Epidermal melanocyte (primary cell): ENCODE measurements around the gene C14orf132.

Source experiments
- DNase-seq: peaks from one replicate; pipeline ENCODE4 v3.0.0; 2011; ENCODE audit warnings: low spot score; ENCODE audit not compliant: insufficient read length

C14orf132 gene

DNA sequence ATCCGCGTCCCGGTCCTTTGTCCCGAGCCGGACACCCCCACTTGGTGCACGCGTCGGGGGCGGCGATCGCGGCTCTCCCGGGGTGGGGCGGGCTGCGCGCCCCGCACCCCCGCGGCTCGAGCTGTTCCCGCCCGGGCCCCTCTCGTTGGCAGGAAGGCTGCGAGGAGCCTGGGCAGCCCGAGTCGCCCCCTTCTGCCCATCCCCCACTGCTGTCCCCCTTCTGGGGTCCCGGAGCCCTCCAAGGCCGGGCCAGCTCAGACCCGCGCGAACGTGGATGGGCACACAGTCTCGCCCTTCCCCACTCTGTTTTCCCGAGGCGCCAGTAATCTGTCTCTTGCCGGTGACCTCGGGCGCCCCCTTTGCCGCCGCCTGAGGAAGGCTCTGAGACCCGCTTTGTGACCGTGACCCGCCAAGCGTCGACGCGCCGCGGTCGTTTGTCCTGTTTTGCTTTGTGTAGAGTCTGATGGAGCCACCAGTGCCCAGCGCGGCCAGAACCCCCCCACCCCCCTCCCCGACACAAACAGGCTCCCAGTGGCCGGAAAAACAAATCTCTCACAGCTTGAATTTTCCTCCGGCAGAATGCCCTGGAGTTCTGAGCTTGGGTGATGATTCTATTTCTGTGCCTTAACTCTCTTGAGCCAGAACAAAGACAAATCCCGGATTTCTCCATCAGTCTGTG is 610 bp downstream of the C14orf132 start:
- no peak for DNase-seq

DNA sequence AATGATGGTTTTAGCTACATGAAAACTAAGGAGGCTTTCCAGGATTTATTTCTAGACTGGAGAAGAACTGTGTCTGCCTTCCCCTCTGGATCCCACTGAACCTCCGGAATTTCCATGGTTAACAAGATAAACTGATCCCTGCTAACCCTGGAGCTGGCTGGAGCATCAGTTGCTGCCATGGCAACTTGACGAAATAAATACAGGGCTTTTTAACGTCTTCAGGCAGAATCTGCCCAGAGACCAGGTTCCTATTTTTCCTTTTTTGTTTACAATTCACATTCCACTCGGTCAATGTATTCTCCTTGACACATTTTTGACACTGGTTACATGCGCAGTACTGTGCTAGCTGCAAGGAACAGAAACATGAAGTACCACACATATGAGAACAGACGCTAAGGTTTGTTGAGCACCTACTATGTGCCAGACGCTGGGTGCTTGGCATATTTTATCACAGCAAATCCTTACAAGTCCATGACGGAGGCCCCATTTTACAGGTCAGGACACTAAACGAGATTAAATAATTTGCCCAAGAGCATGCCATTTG is 1.7 kb downstream of the C14orf132 start:
- DNase-seq, result no peak

DNA sequence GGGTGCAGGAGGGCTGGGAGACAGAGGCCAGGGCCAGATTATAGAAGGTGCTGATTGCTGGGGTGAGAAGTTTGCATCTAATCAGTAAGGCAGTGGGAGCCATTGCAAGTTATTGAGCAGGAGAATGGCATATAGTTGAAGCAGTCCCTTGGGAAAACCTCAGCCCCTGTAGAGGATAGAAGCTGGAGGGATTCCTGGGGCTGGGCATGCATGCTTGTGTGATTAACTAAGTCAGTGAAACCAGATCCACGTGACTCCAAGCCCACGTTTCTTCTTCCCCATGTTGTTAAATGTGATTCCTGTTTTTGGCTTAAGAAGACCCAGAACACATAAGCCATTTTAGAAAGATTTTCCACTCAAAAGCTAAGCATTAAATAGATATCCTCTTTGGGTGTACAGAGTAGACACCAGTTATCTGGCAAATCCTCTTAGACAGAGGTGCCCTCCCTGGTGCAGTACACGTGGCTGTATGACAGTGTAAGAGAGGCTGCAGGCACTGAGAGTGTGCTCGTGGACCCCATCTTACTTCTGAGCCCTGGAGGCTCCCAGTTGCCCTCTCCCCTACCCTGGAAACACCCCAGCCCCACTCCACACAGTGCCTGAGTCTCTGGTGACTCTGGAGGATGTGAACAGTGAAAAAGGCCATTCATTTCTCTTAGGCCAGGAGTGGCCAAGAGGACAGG is 3.2 kb downstream of the C14orf132 start:
- DNase-seq, result no peak

DNA sequence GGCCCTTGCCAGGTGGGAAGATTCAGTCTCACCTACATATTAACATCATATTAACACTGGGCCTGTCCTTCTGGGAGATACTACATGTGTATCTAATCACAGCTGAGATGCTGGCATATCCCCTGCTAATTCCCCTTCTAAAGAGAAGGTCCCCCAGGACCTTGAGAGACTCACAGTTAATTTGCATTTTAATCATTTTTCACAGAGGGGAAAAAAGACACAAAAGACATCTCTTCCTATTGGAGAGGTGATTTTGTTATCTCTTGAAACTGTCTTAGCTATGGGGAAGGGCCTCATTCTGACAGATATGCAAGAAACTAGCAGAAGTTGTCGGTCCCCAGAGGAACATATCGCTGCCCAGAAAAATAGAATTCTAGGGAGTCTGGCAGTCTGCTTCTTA is 7.5 kb downstream of the C14orf132 start:
- DNase-seq, result no peak

DNA sequence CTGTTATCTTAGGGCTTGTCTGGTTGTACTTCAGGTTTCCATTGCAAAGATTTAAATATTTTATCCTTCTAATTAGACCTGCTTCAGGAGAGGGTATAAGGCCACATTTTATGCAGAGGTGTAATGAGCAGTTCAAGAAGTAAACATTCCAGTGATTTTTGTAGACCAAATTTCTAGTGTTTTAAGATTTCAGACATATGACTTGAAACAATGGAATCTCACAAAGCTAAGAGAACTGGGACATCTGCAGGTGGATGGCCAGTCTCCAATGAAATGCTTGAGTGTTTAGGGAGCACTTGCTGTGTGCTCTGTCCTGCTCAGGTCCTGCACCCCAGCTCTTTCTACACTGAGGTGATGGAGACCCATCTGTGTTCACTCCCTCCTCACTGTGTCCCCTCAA is 7.9 kb downstream of the C14orf132 start:
- DNase-seq, result no peak

DNA sequence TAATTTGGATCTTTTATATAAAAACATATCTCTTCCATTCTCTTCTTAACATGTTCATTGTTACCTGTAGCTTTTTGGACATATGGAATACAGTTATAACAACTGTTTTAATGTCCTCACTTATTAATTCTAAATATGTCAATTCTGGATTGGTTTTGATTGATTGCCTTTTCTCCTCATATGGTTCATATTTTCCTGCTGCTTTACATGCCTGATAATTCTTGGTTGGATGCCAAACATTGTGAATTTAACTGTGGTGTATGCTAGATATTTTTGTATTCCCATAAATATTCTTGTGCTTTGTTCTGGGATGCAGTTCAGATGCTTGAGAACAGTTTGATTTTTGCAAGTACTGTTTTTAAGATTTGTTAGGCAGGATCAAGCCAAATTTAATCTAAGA is 10.8 kb downstream of the C14orf132 start:
- no peak for DNase-seq

DNA sequence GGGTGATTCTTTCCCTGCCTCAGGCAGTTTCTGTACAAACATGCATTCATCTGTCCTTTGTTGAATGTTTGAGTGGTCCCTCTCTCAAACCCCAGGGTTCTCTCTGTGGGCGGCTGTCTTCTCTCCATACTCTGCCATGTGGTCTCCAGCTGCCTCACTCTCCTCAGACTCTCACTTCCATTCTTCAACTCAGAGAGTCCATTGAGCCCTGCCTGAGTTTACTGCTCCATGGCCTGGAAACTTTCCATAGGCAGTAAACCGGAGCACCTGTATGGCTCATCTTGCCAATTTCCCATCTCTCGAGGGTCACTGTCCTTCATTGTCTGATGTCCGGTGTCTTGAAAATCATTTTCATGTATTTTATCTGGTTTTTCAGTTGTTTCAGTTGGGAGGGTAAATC is 11.3 kb downstream of the C14orf132 start:
- DNase-seq, result no peak

DNA sequence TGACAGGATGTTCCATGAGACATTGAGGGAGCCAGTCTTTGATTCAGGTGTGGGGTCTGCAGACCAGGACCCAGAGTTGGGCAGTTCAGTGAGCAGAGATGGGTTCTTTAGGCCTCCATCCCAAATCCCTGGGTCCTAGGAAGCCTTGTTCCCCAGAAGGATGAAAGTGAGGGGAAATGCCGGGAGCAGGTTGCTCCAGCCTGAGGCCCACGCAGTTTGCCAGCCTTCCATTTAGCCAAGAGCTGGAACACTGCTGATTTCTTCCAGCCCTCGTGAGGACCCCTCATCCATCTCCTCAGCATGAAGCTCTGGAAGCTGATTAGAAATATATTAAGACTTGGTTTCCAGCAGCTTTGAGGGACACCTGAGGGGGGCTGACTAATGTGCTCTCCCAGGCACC is 12.1 kb downstream of the C14orf132 start:
- no peak for DNase-seq

DNA sequence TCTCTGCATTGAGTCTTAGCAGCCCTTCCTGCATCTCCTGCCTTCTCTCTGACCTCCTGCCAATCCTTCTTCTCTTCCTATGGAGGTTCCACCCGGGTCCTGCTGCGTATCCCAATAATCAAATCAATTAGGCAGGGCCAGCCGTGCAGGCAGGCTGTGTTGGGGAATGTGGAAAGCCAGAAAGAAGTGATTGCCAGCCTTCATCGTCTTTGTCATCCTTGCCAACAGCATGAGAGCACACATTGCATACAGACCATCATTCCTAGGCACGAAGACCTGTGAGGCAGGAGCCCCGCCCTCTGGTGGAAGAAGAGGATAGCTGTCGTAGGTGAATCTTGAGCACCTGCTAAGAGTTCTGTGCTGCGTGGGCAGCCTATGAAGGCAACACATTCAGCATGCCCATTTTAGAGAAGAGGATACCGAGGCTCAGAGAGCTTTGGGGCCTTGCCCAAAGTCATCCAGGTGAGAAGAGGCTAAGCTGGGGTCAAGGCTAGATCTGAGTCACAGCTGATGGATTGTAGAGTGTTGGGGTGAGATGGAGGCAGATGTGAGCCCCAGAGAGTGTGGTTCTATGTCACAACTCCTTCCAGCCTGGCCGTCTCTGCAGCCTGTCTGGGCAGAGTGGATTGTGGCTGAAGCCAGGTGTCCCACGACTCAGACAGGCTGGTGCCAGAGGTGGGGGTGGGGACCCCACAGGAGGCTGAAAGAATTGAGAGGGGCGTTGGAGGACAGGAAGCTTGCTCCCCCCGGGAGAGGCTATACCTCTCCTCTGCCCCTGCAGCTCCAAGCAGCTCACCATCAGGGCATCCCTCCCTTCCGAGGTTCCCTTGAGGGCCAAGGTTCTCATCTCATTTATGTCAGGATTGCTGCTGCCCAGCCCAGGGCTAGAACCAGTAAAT is 12.7 kb downstream of the C14orf132 start:
- no peak for DNase-seq

DNA sequence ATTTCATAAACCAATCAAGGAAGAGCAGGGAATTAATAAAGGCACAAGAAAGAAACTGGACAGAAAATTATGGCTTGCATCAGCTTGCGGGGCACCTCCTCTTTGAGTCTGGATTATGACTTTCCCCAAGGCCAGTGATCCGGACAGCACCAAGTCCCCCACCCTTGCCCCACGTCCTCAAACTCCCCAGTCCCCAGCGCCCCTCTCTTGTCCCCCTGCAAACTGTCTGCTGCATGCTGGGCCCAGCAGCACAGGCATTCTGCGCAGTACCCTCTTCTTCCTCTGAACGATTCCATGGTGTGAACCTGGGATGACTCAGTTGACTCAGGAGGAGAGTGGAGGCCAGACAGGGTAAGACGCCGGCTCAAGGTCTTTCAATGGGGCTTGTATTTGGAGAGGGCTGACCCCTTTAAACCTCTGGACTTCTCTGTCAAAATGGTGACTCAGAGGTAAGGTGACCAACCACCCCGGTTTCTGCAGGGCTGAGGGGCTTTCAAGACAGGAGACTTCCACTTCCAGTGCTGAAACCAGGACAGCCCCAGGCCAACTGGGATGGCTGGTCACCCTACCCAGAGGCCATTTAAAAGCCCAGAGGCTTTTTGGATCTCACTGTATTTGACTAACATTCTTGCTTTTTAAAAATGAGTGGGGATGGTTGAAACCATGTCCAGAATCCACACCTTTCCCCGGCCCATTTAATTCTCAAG is 13.5 kb downstream of the C14orf132 start:
- DNase-seq, result no peak

DNA sequence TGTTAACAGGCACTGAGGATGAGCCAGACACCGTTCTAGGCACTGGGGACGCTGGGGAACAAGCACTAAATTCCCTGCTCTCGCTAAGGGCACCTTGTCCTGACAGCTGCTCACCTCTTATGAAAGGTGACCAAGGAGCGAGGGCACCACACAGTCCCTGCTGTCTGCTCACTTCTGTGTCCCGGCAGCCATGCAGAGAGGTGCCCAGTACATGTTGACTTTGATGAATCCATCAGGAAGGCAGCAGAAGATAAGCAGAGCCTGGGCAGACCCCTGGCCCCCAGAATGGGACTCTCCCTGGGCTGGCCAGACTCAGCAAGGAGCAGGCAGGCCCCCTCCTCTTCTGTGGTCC is 14.1 kb downstream of the C14orf132 start:
- no peak for DNase-seq

DNA sequence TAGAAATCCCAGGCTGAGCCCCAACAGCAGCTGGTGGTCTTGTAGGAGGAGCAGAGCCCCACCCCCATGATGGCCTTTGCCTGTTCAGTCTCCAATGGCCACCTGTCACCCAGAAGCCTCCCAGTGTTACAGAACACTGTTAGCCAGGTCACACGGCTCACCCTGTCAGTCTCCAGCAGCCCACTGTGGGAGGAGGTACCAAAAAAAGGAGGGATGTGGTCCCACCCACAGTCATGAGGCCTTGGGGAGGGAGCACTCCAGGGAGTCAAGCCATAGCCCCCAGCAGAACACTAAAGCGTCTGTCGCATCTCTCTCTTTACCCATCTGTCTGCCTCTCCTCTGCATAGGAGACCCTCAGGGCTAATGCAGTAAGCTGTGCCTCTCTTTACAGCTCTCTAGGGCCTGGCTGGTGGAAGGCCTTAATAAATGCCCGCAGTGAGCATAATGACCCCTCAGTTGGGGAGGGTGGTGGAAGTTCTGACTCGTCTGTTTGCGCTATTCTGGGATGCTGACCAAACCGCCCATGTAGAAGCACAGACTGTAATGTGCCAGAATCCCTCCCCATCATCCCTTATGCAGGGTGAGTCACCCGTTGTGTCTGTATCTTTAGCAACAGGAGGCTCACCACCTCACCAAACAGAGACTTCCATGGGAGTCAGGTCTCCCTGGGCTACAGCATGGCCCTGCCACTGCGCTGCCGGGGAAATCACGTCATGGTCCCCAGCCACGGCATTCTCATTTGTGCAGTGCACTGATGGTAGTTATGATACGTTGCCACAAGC is 14.6 kb downstream of the C14orf132 start:
- no peak for DNase-seq

DNA sequence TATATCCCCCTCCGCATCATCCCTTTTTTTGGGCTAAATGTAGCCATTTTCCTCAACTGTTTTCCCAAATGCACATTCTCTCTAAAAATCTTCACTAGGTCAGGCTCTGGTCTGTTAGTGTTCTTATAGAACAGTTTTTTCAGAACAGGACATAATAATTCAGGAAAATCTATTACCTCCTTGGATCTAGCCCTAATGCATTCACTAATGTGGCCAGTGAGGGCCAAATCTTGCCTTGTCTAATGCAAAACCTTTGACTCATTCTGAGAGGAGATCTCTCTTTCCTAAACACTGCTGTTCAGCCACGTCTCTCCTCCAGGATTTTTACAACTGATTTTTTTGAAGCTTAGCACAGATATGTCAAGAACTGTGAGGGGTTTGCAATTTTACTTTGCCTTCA is 15.5 kb downstream of the C14orf132 start:
- no peak for DNase-seq

DNA sequence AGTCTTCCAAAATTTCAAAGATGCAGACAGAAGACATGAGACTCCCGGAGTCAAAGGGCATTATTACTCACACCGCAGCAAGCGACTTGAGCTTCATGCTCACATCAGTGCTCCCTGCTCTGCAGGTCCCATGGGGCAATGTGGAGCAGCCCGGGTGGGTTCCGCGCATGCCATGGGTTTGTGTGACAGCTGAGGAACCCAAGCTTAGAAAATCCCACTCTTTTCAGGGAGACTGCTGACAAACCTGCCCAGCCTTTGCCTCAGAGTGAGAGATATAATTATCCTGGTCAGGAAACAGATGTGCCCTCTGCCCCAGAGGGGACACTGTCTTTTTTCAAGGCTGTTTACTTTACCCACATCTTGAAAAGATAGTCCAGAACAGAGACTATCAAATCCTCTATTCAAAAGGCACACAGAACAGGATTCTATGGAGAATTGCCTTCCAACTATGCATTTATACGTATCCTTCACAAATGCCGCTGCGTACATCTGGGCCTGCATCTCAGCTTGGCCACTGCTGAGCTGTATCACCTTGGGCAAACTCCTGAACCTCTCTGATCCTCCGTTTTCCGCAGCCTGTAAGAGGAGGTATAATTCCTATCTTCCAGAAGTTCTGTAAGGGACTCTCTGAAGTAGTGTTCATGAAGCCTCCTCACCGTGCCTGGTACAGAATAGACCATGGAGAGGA is 16.0 kb downstream of the C14orf132 start:
- DNase-seq, result no peak

DNA sequence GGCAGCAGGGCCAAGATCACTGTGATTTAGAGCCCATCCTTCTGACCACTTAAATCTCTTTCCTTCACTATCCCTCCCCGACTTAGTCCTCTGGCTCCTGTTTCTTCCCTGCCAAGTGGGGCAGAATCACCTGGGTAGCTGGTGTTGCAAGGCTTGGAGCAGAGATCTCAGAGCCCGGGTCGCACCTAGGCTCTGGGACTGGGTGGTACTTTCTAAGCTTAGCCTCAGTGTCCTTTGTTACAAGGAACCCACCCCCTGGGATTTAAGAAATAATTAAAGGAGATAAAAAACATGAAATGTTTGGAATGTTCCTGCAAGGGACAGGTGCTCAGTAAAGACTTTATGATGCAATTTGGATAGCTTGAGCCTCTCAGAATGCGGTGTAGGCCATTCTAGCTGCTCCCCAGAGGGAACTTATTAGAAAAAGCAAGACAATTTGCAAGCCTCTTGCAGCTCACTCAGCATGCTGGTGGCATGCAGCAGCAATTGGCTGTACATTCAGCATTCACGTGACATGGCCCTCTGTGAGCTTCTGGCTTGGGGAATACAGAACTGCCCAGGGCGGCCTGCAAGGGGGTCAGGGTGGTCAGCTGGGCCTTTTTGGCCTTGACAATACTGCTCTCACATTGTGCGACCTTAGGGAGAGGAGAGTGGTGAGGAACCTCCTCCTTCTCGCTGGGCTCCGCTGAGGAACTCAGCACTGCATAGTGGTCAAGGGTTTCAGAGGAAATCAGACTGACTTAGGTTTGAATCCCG is 16.8 kb downstream of the C14orf132 start:
- no peak for DNase-seq

DNA sequence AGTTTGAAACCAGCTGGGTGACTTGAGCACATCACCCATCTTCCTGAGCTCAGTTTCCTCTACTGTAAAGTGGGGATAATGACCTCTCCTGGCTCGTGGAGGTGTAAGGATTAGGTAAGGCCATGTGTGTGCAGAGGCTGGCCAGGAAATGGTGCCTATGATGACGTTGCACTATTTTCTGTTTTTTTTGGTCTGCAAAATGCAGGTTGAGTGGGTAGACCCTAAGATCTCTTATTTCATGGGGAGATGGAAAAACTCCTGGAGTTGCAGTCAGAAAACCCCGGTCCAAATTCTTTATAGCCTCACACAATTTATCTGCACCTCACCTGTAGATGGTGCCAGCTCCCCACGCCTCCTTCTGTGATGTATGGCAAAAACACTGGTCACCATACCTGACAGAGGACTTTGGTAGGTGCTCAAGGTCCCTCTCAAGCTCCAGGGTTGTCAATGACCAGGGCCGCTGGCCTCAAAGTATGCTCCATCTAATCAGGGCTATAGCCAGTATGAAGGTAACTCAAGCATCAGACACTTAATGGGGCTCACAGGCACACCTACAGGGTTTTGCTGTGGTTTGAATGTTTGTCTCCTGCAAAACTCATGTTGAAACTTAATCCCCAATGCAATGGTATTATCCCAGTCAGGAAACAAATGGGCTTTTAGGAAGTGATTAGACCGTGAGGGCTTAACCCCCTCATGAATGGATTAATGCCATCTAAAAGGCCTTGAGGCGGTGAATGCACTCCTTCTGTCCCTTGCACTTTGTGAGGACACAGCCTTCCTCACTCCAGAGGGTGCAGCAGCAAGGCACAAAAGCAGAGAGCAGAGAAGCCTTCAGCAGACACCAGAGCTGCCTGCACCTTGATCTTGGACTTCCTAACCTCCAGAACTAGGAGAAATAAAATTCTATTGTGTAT is 17.6 kb downstream of the C14orf132 start:
- no peak for DNase-seq

DNA sequence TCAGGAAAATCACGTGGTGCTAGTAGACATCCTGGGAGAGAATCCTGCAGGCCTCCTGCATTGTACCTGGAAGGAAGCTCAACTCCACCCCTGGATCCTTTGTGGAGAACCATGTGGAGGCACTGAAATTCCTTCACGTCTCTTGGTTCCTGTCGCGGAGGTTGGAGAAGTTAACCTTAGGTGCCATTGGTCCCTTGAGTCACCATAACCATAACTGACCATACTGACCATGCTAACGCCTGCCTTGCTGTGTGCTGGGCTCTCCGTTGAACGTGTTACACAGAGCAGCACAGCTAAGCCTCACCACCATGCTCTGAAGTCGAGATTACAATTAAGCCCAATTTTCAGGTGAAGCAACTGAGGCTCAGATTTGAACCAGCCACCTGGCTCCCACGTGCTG is 18.6 kb downstream of the C14orf132 start:
- DNase-seq, result no peak

DNA sequence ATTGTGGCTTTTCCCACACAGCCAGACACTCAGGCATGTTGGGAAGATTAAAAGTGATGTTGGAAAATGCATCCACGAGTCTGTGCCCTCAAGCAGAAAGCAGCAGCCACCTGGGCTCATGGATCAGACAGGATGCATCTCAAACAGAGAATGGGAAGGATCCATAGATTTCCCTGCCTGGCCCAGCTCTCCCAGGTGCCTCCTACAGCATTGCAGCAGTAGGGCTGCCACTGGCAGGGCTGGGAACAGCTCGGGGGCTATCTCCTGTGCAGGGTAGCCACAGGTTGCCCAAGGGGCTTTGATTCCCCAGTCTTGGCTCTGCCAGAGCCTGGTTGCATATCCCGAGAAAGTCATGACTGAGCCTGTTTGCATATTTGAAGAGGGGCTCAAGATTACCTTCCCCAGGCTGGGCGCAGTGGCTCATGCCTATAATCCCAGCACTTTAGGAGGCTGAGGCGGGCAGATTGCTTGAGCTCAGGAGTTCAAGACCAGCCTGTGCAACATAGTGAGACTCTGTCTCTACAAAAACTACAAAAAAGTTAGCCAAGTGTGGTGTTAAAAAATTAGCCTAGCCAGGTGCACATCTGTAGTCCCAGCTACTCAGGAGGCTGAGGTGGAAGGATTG is 19.5 kb downstream of the C14orf132 start:
- no peak for DNase-seq
